Mesendoderm (in vitro differentiated cells): Measurements from ENCODE around the gene EXOC2.

Experiments
- DNase-seq: peaks from one replicate; pipeline ENCODE4 v3.0.0; 2013
- H2AK5ac ChIP-seq: 2 replicates; pipeline ENCODE4 v1.6.1; 2013; ENCODE audit warnings: low read length, inconsistent platforms
- H2BK120ac ChIP-seq: 2 replicates; pipeline ENCODE4 v1.6.1; 2013; ENCODE audit warnings: low read depth, mild to moderate bottlenecking, low read length, moderate library complexity, mixed read lengths
- H2BK15ac ChIP-seq: replicated peaks from 2 replicates; pipeline ENCODE4 v1.6.1; 2013; ENCODE audit warnings: low read depth, mild to moderate bottlenecking, moderate library complexity
- H2BK5ac ChIP-seq: 2 replicates; pipeline ENCODE4 v1.6.1; 2013; ENCODE audit warnings: low read length, inconsistent platforms
- H3K18ac ChIP-seq: 2 replicates; pipeline ENCODE4 v1.6.1; 2013; ENCODE audit warnings: mild to moderate bottlenecking, low read length, mixed read lengths
- H3K23ac ChIP-seq: one replicate; pipeline ENCODE4 v1.6.1; 2013; ENCODE audit warnings: low read length
- H3K27ac ChIP-seq: 2 replicates; pipeline ENCODE4 v1.5.1; 2013; ENCODE audit warnings: low read depth, mild to moderate bottlenecking, inconsistent platforms, low read length, moderate library complexity
- H3K27me3 ChIP-seq: 2 replicates; pipeline ENCODE4 v1.6.1; 2013; ENCODE audit warnings: low read length, control low read depth, mild to moderate bottlenecking, inconsistent platforms; ENCODE audit not compliant: insufficient read depth, poor library complexity
- H3K36me3 ChIP-seq: 2 replicates; pipeline ENCODE4 v1.6.1; 2013; ENCODE audit warnings: low read length, inconsistent platforms; ENCODE audit not compliant: control insufficient read depth, insufficient read depth
- H3K4ac ChIP-seq: one replicate; pipeline ENCODE4 v1.6.1; 2013; ENCODE audit warnings: low read depth, mild to moderate bottlenecking, low read length, moderate library complexity
- H3K4me1 ChIP-seq: 2 replicates; pipeline ENCODE4 v1.6.1; 2013; ENCODE audit warnings: low read depth, low read length, inconsistent platforms; ENCODE audit not compliant: control insufficient read depth
- H3K4me2 ChIP-seq: 2 replicates; pipeline ENCODE4 v1.6.1; 2013; ENCODE audit warnings: low read length
- H3K4me3 ChIP-seq: 2 replicates; pipeline ENCODE4 v1.5.1; 2013; ENCODE audit warnings: mild to moderate bottlenecking, low read length
- H3K56ac ChIP-seq: one replicate; pipeline ENCODE4 v1.6.1; 2013; ENCODE audit warnings: low read length
- H3K79me1 ChIP-seq: 2 replicates; pipeline ENCODE4 v1.6.1; 2013; ENCODE audit warnings: low read length, inconsistent platforms
- H3K79me2 ChIP-seq: 2 replicates; pipeline ENCODE4 v1.6.1; 2013; ENCODE audit warnings: mild to moderate bottlenecking, low read length; ENCODE audit not compliant: control insufficient read depth, insufficient read depth
- H3K9ac ChIP-seq: 2 replicates; pipeline ENCODE4 v1.6.1; 2013; ENCODE audit warnings: low read length, inconsistent platforms
- H4K5ac ChIP-seq: one replicate; pipeline ENCODE4 v1.6.1; 2013; ENCODE audit warnings: low read length
- H4K8ac ChIP-seq: one replicate; pipeline ENCODE4 v1.6.1; 2013; ENCODE audit warnings: low read depth, mild to moderate bottlenecking, control low read depth, low read length, moderate library complexity
- WGBS: extraction: QIAGEN DNeasy Blood & Tissue Kit; methylation state at CpG from one replicate; pipeline ENCODE4 v1.1.7; 2013; ENCODE audit warnings: low lambda C conversion rate, missing lambda C conversion rate; ENCODE audit not compliant: insufficient coverage; ENCODE audit errors: extremely low coverage; 5-methylcytosine and 5-hydroxymethylcytosine counted together

Gene EXOC2

DNA sequence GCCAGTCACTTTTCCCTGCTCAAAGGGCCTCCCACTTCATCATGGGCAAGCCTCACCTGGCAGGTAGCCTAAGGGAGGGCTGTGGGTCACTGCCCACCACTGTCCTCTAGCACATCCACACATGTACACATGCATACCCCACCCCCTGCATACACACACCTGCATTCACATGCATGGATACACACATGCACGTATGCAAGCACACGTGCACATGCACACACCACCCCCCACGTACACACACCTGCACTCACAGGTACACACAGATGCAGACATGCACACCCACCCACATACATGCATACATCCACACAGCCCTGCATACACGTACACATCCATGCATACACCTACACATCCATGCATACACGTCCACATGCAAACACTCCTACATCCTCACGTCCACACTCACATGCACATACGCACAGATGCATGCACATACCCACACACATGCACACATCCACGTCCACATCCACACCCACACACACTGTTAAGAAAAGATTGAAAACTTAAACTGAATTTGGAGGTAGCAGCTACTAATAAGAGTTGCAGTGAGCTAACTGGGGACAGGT lies 14.0 kb upstream of the EXOC2 start:
- Histone ChIP-seq H3K56ac (no peak overlapping the region), H3K79me1 (no peaks in the 10 kb centered on the region), H3K4me3 (no peak overlapping the region), H3K27me3 (no peaks in the 10 kb centered on the region), H3K27ac (no peak overlapping the region), H2BK15ac (no peak overlapping the region), H2BK5ac (no peak overlapping the region), H3K4me1 (no peaks in the 10 kb centered on the region), H3K4me2 (no peak overlapping the region), H3K4ac (no peak overlapping the region), H4K8ac (no peak overlapping the region), H2BK120ac (no peak overlapping the region), H3K79me2 (no peaks in the 10 kb centered on the region), H4K5ac (no peak overlapping the region), H3K23ac (no peak overlapping the region), H3K9ac (no peak overlapping the region), H3K36me3 (no peaks in the 10 kb centered on the region), H2AK5ac (no peak overlapping the region), H3K18ac (no peak overlapping the region)
- WGBS, result no CpG with 5 or more reads among the region's 8 CpGs
- no peak for DNase-seq

DNA sequence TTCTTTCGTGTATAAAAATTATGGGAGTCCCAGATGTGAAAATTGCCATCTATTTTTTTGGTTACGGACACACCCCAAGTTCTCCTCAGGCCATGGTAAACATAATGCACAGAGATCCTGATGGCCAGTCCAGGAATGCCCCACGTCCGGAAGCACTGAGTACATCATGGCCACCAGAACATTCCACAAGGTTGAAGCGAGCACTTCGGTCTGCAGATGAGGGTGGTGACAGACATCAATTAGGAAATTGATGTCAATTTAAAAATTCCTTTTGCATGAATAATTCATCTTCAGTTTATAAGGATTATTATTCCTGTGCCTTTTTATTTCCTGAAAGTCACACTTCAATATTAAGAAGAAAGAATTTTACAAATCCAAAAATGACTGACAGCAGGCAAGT lies 13.2 kb upstream of the EXOC2 start:
- H3K27me3 ChIP-seq, result no peaks in the 10 kb centered on the region
- H3K79me1 ChIP-seq, result no peaks in the 10 kb centered on the region
- H2BK15ac ChIP-seq, result no peak overlapping the region
- H3K9ac ChIP-seq, result no peak overlapping the region
- no peaks in the 10 kb centered on the region for H3K36me3 ChIP-seq
- H3K4me1 ChIP-seq, result no peaks in the 10 kb centered on the region
- no peak overlapping the region for H3K4me2 ChIP-seq
- no CpG with 5 or more reads among the region's 6 CpGs for WGBS
- H3K4me3 ChIP-seq, result no peak overlapping the region
- no peak overlapping the region for H4K5ac ChIP-seq
- no peak overlapping the region for H3K23ac ChIP-seq
- H3K18ac ChIP-seq, result no peak overlapping the region
- H3K4ac ChIP-seq, result no peak overlapping the region
- H3K79me2 ChIP-seq, result no peaks in the 10 kb centered on the region
- no peak overlapping the region for H4K8ac ChIP-seq
- DNase-seq, result no peak
- H2BK120ac ChIP-seq, result no peak overlapping the region
- H2AK5ac ChIP-seq, result no peak overlapping the region
- no peak overlapping the region for H3K56ac ChIP-seq
- H3K27ac ChIP-seq, result no peak overlapping the region
- no peak overlapping the region for H2BK5ac ChIP-seq

DNA sequence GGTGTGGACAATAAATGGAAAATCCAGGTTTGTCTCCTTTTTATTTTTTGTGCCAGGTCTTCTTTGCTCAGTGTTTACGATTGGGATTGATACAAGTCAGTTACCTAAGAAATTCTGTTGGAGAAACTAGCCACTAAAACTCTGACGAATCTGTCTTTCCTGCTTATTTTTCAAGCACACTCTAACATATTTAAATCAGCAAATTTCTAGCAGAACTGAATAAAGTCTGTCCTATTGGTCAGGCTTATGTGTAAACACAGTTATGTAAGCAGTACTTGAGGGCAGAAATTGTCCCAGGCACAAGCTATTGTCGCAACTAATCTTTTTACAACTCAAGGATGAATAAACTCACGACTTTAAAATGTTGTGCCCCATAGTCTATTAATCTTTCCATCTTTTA lies 12.1 kb upstream of the EXOC2 start:
- H3K4ac ChIP-seq, result no peak overlapping the region
- H3K18ac ChIP-seq, result no peak overlapping the region
- no peak overlapping the region for H3K4me2 ChIP-seq
- no peak overlapping the region for H3K27ac ChIP-seq
- no peaks in the 10 kb centered on the region for H3K4me1 ChIP-seq
- no peak overlapping the region for H4K8ac ChIP-seq
- no peak overlapping the region for H4K5ac ChIP-seq
- no peaks in the 10 kb centered on the region for H3K36me3 ChIP-seq
- no peak for DNase-seq
- no peak overlapping the region for H3K23ac ChIP-seq
- no peaks in the 10 kb centered on the region for H3K27me3 ChIP-seq
- WGBS, result no CpG with 5 or more reads among the region's 4 CpGs
- no peak overlapping the region for H3K4me3 ChIP-seq
- H3K79me2 ChIP-seq, result no peaks in the 10 kb centered on the region
- H2BK15ac ChIP-seq, result no peak overlapping the region
- no peak overlapping the region for H2BK120ac ChIP-seq
- H3K56ac ChIP-seq, result no peak overlapping the region
- no peak overlapping the region for H2AK5ac ChIP-seq
- no peaks in the 10 kb centered on the region for H3K79me1 ChIP-seq
- no peak overlapping the region for H3K9ac ChIP-seq
- no peak overlapping the region for H2BK5ac ChIP-seq

DNA sequence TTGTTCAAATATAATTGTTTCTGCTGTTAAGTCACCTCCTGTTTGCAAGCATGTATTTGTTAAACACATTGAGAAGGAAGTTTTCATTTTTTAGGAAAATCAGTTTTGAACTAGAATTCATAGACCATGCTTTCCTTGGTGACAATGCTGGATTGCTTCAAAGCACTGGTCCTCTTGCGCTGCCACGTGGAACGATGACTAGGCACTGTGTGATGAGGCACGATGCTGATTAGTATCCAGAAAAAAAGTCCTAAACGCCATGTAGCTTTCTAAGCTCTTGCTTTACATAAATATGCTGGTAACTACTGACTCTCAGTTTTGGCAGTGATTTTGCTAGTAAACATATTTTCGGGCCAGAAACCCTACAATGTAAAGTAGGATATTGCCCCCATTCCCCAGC lies 11.1 kb upstream of the EXOC2 start:
- Histone ChIP-seq H3K56ac (no peak overlapping the region), H3K79me1 (no peaks in the 10 kb centered on the region), H3K23ac (no peak overlapping the region), H3K36me3 (no peaks in the 10 kb centered on the region), H2BK15ac (no peak overlapping the region), H3K4ac (no peak overlapping the region), H3K79me2 (no peaks in the 10 kb centered on the region), H3K4me3 (no peak overlapping the region), H3K27me3 (no peaks in the 10 kb centered on the region), H4K8ac (no peak overlapping the region), H4K5ac (no peak overlapping the region), H2BK120ac (no peak overlapping the region), H3K9ac (no peak overlapping the region), H3K18ac (no peak overlapping the region), H2BK5ac (no peak overlapping the region), H3K4me2 (no peak overlapping the region), H2AK5ac (no peak overlapping the region), H3K27ac (no peak overlapping the region), H3K4me1 (no peaks in the 10 kb centered on the region)
- no CpG with 5 or more reads among the region's 6 CpGs for WGBS
- DNase-seq, result no peak

DNA sequence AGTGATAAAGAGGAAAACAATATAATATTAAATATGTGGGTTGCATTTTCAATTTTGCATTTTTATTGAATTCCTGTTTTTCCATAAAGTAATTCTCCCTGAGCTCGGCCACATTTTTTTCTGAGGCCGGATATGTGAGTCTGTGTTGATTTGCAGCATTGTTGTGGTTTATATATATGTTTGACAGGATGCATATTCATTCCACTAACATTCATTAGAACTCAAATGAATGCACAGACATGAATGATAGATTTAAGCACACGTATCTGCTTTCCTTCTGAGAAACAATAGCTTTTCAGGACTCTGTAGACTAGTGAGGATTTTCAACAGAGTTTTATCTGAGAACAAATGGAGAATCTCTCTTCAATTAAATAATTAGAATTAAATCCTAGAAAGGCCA lies 10.6 kb upstream of the EXOC2 start:
- Histone ChIP-seq H2BK15ac (no peak overlapping the region), H2AK5ac (no peak overlapping the region), H3K4ac (no peak overlapping the region), H3K4me1 (no peaks in the 10 kb centered on the region), H4K8ac (no peak overlapping the region), H2BK5ac (no peak overlapping the region), H2BK120ac (no peak overlapping the region), H3K23ac (no peak overlapping the region), H4K5ac (no peak overlapping the region), H3K79me1 (no peaks in the 10 kb centered on the region), H3K4me2 (no peak overlapping the region), H3K4me3 (no peak overlapping the region), H3K79me2 (no peaks in the 10 kb centered on the region), H3K18ac (no peak overlapping the region), H3K56ac (no peak overlapping the region), H3K36me3 (no peaks in the 10 kb centered on the region), H3K9ac (no peak overlapping the region), H3K27me3 (no peaks in the 10 kb centered on the region), H3K27ac (no peak overlapping the region)
- DNase-seq, result no peak
- no CpG with 5 or more reads among the region's 3 CpGs for WGBS

DNA sequence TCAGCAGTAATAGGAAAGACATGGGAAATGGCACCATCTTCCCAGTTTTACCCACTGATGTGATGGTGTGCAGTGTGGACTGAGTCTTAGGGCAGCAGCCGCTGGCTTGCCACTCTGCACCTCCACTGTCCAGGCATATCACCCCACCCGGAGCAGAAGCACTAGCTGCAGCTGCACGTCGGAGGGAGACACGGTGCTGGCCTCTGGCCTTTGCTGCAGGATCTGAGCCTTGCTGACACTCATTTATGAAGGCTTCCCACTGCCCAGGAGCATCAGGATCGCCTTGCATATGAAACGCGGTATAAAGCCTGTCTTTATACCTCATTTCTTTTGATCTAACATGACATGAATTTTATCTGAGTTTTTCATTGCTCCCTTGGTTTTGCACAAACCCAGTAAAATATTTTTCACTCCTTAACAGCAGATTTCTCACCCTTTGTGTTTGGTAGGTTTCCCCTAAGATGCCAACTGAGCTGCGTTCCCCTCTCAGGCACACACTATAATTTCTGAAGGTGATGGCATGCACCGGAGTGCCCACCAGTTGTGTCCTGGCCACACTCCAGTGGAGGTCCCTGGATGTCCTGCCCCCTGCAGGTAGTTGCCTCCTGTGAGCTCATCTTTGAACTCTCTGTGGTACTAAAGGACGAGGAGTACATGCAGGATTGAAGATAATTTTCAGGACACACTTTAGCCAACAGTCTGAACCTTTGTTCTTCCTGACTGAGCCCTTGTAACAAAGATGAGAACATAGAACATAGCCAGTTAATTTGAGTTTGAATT lies 9.0 kb upstream of the EXOC2 start:
- H3K23ac ChIP-seq, result no peak overlapping the region
- peak; percentile 53 for DNase-seq
- no peaks in the 10 kb centered on the region for H3K36me3 ChIP-seq
- H3K4ac ChIP-seq, result no peak overlapping the region
- no peaks in the 10 kb centered on the region for H3K79me2 ChIP-seq
- H4K5ac ChIP-seq, result no peak overlapping the region
- no CpG with 5 or more reads among the region's 11 CpGs for whole genome bisulfite sequencing
- H3K27ac ChIP-seq, result no peak overlapping the region
- H2BK5ac ChIP-seq, result no peak overlapping the region
- no peak overlapping the region for H3K9ac ChIP-seq
- no peak overlapping the region for H2BK15ac ChIP-seq
- no peaks in the 10 kb centered on the region for H3K27me3 ChIP-seq
- H3K4me1 ChIP-seq, result no peaks in the 10 kb centered on the region
- no peak overlapping the region for H4K8ac ChIP-seq
- no peaks in the 10 kb centered on the region for H3K79me1 ChIP-seq
- H2BK120ac ChIP-seq, result no peak overlapping the region
- H3K4me3 ChIP-seq, result no peak overlapping the region
- no peak overlapping the region for H2AK5ac ChIP-seq
- no peak overlapping the region for H3K56ac ChIP-seq
- H3K18ac ChIP-seq, result no peak overlapping the region
- no peak overlapping the region for H3K4me2 ChIP-seq
